ENCODE measurements around the gene AKR1D1.
"Not testable (repeated sequence)": the region's sequence is repeated elsewhere in the genome, so short reads cannot be mapped to it uniquely, and the experiment has no call there.

Gene AKR1D1

GRCh38 chr7:138076196-138076595 lies at the start of gene AKR1D1:
Gene AKR1D1 (plus strand): TSS chr7:138076459. CDS start chr7:138076519, 60 bp downstream.
- no peak for DNase-seq

GRCh38 chr7:138027100-138027499 lies 49.2 kb upstream of the AKR1D1 start:
- DNase-seq: no peak

- DNase-seq: no peak
Measured at GRCh38 chr7:138029126-138029525, 47.1 kb upstream of the AKR1D1 start.

- no peak for DNase-seq
Measured at GRCh38 chr7:138029941-138030340, 46.3 kb upstream of the AKR1D1 start.

- DNase-seq: no peak
Measured at GRCh38 chr7:138030679-138031351, 45.4 kb upstream of the AKR1D1 start.

GRCh38 chr7:138032186-138032585 lies 44.1 kb upstream of the AKR1D1 start:
- DNase-seq: no peak

GRCh38 chr7:138032770-138033169 lies 43.5 kb upstream of the AKR1D1 start:
- DNase-seq: no peak

GRCh38 chr7:138033241-138033640 lies 43.0 kb upstream of the AKR1D1 start:
- no peak for DNase-seq

GRCh38 chr7:138036135-138036534 lies 40.1 kb upstream of the AKR1D1 start:
- no peak for DNase-seq

GRCh38 chr7:138040063-138040462 lies 36.2 kb upstream of the AKR1D1 start:
- DNase-seq: not testable (repeated sequence)

- DNase-seq: no peak
Measured at GRCh38 chr7:138044897-138045296, 31.4 kb upstream of the AKR1D1 start.

GRCh38 chr7:138047907-138048306 lies 28.4 kb upstream of the AKR1D1 start:
- DNase-seq: no peak

- DNase-seq: no peak
Measured at GRCh38 chr7:138049505-138050116, 26.6 kb upstream of the AKR1D1 start.

GRCh38 chr7:138051712-138052247 lies 24.5 kb upstream of the AKR1D1 start:
- not testable (repeated sequence) for DNase-seq

GRCh38 chr7:138052696-138053095 lies 23.6 kb upstream of the AKR1D1 start:
- no peak for DNase-seq

GRCh38 chr7:138055698-138056097 lies 20.6 kb upstream of the AKR1D1 start:
- DNase-seq: not testable (repeated sequence)

GRCh38 chr7:138063400-138063799 lies 12.9 kb upstream of the AKR1D1 start:
- no peak for DNase-seq

GRCh38 chr7:138064856-138065357 lies 11.4 kb upstream of the AKR1D1 start:
- no peak for DNase-seq

- DNase-seq: no peak
Measured at GRCh38 chr7:138065827-138066226, 10.4 kb upstream of the AKR1D1 start.

GRCh38 chr7:138066954-138067394 lies 9.3 kb upstream of the AKR1D1 start:
- no peak for DNase-seq

- no peak for DNase-seq
Measured at GRCh38 chr7:138067774-138068173, 8.5 kb upstream of the AKR1D1 start.

GRCh38 chr7:138070908-138071307 lies 5.4 kb upstream of the AKR1D1 start:
- DNase-seq: no peak

GRCh38 chr7:138072726-138073125 lies 3.5 kb upstream of the AKR1D1 start:
- DNase-seq: no peak

GRCh38 chr7:138074121-138074520 lies 2.1 kb upstream of the AKR1D1 start:
- DNase-seq: no peak
